DOHH2 (cell line): ENCODE measurements around the gene AP5Z1.

Experiments
- H3F3A ChIP-seq: fragments of 200-600 bp; sonication (generic), shearing (Covaris generic); 2 replicates; pipeline ENCODE4 v1.6.0; 2016; ENCODE audit warnings: antibody characterized with exemption, mild to moderate bottlenecking; ENCODE audit not compliant: control insufficient read depth, insufficient read depth
- H3K27ac ChIP-seq: fragments of 200-600 bp; sonication (generic); 2 replicates; pipeline ENCODE4 v1.5.1; 2014; ENCODE audit warnings: low read depth, mild to moderate bottlenecking, low read length, moderate library complexity
- H3K27me3 ChIP-seq: fragments of 200-600 bp; sonication (generic); 2 replicates; pipeline ENCODE4 v1.6.1; 2014; ENCODE audit warnings: mild to moderate bottlenecking, low read length, mixed read lengths; ENCODE audit not compliant: control insufficient read depth
- H3K36me3 ChIP-seq: fragments of 200-600 bp; sonication (generic); 2 replicates; pipeline ENCODE4 v1.6.1; 2014; ENCODE audit warnings: mild to moderate bottlenecking, low read length, moderate library complexity, mixed read lengths; ENCODE audit not compliant: control insufficient read depth
- H3K4me1 ChIP-seq: fragments of 200-600 bp; sonication (generic); 2 replicates; pipeline ENCODE4 v1.6.1; 2014; ENCODE audit warnings: mild to moderate bottlenecking, low read length, mixed read lengths; ENCODE audit not compliant: control insufficient read depth
- H3K4me2 ChIP-seq: fragments of 200-600 bp; sonication (generic); 2 replicates; pipeline ENCODE4 v1.6.0; 2014; ENCODE audit warnings: mild to moderate bottlenecking, low read length, moderate library complexity
- H3K4me3 ChIP-seq: fragments of 200-600 bp; sonication (generic); 2 replicates; pipeline ENCODE4 v1.5.1; 2014; ENCODE audit warnings: mild to moderate bottlenecking, low read length, mixed read lengths
- H3K79me2 ChIP-seq: fragments of 200-600 bp; sonication (generic); 2 replicates; pipeline ENCODE4 v1.6.1; 2014; ENCODE audit warnings: mild to moderate bottlenecking, low read length, mixed read lengths; ENCODE audit not compliant: control insufficient read depth
- H3K9me2 ChIP-seq: fragments of 200-600 bp; sonication (generic); replicated peaks from 2 replicates; pipeline ENCODE4 v1.6.1; 2014; ENCODE audit warnings: mild to moderate bottlenecking, low read length, mixed read lengths; ENCODE audit not compliant: control insufficient read depth
- H3K9me3 ChIP-seq: fragments of 200-600 bp; sonication (generic); 2 replicates; pipeline ENCODE4 v1.6.1; 2014; ENCODE audit warnings: antibody characterized with exemption, low read length, mixed read lengths; ENCODE audit not compliant: control insufficient read depth, insufficient read depth
- H4K20me1 ChIP-seq: fragments of 200-600 bp; sonication (generic); 2 replicates; pipeline ENCODE4 v1.6.0; 2014; ENCODE audit warnings: low read depth, mild to moderate bottlenecking, antibody characterized with exemption, low read length, moderate library complexity; ENCODE audit not compliant: control insufficient read depth, insufficient read depth
- EZH2phosphoT487 ChIP-seq: fragments of 200-600 bp; sonication (generic); IDR thresholded peaks from 2 replicates; pipeline ENCODE4 v1.6.1; 2017; ENCODE audit warnings: borderline replicate concordance, mild to moderate bottlenecking, antibody characterized with exemption, low read length, moderate library complexity, mixed read lengths
- TF ChIP-seq, protein P1 (sequence below): fragments of 200-600 bp; sonication (generic); IDR thresholded peaks from one replicate; pipeline ENCODE4 v1.5.1; 2014; ENCODE audit warnings: antibody characterized with exemption, mild to moderate bottlenecking, low read depth, low read length; ENCODE audit not compliant: poor library complexity, severe bottlenecking

Gene AP5Z1

DNA sequence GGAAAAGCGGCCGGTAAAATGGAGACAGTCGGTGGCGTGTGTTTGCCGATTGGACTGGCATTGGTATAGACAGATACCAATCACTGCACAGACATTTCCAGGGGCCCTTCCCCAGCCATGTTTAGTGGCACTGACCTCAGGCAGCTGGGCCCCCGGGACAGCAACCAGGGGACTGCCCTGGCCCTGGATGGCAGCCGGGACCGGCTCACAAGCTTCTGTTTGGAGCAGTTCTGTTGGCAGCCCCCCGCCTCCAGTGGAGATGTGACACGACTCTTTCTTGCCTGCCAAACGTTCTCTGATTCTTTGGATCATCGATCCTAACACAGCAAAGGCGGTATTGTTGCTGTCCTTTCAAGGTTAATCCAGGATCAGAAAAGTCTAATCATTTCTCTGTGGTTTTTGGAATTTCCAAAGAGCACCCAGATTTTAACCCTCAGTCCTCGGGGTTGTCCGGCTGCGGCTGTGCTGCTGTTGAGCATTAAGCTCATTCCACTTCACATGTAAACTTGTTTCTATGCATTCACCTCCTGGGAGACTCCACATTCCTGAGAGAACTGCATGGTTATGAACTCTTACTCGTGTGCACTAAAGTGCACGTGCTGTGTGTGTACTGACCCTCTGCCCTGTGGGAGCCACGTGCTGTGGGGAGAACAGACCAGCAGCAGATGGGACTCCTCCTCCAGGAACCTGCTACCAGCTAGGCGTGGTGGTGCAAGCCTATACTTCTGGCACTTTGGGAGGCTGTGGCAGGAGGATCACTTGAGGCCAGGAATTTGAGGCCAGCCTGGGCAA is 47.3 kb upstream of the AP5Z1 start:
- no peak overlapping the region for H3K27ac ChIP-seq

GRCh38 chr7:4729266-4729665 is 46.2 kb upstream of the AP5Z1 start:
- H3K27ac ChIP-seq: no peak overlapping the region

More for the DNA sequence above, 47.3 kb upstream of the AP5Z1 start:
- no peak for TF ChIP-seq EZH2phosphoT487
- TF ChIP-seq, protein P1, sequence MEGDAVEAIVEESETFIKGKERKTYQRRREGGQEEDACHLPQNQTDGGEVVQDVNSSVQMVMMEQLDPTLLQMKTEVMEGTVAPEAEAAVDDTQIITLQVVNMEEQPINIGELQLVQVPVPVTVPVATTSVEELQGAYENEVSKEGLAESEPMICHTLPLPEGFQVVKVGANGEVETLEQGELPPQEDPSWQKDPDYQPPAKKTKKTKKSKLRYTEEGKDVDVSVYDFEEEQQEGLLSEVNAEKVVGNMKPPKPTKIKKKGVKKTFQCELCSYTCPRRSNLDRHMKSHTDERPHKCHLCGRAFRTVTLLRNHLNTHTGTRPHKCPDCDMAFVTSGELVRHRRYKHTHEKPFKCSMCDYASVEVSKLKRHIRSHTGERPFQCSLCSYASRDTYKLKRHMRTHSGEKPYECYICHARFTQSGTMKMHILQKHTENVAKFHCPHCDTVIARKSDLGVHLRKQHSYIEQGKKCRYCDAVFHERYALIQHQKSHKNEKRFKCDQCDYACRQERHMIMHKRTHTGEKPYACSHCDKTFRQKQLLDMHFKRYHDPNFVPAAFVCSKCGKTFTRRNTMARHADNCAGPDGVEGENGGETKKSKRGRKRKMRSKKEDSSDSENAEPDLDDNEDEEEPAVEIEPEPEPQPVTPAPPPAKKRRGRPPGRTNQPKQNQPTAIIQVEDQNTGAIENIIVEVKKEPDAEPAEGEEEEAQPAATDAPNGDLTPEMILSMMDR: no peak
- no peaks in the 10 kb centered on the region for H3K9me3 ChIP-seq
- H3K27me3 ChIP-seq: no peaks in the 10 kb centered on the region
- H3K4me2 ChIP-seq: no peak overlapping the region
- H3K4me3 ChIP-seq: no peak overlapping the region
- H3F3A ChIP-seq: no peaks in the 10 kb centered on the region
- peaks cover 35% of the 10 kb centered on the region for H4K20me1 ChIP-seq
- peaks cover 89% of the 10 kb centered on the region for H3K79me2 ChIP-seq
- peaks cover 21% of the 10 kb centered on the region for H3K36me3 ChIP-seq
- H3K9me2 ChIP-seq: no peaks in the 10 kb centered on the region
- peaks cover 26% of the 10 kb centered on the region for H3K4me1 ChIP-seq

GRCh38 chr7:4730276-4730675 is 45.1 kb upstream of the AP5Z1 start:
- peaks cover 89% of the 10 kb centered on the region for H3K79me2 ChIP-seq

More at GRCh38 chr7:4729266-4729665, 46.2 kb upstream of the AP5Z1 start:
- H3K9me2 ChIP-seq: no peaks in the 10 kb centered on the region
- H3K4me2 ChIP-seq: no peak overlapping the region
- no peaks in the 10 kb centered on the region for H3K27me3 ChIP-seq
- H3F3A ChIP-seq: no peaks in the 10 kb centered on the region
- no peaks in the 10 kb centered on the region for H3K9me3 ChIP-seq
- H3K36me3 ChIP-seq: peaks cover 26% of the 10 kb centered on the region
- no peak overlapping the region for H3K4me3 ChIP-seq
- H3K79me2 ChIP-seq: peaks cover 89% of the 10 kb centered on the region
- peaks cover 40% of the 10 kb centered on the region for H4K20me1 ChIP-seq
- TF ChIP-seq, protein P1: no peak
- no peak for TF ChIP-seq EZH2phosphoT487
- H3K4me1 ChIP-seq: peaks cover 26% of the 10 kb centered on the region

More at GRCh38 chr7:4730276-4730675, 45.1 kb upstream of the AP5Z1 start:
- Histone ChIP-seq H3K9me3 (no peaks in the 10 kb centered on the region), H3K4me1 (peaks cover 16% of the 10 kb centered on the region), H3K4me2 (no peak overlapping the region), H3K36me3 (peaks cover 26% of the 10 kb centered on the region), H3K9me2 (no peaks in the 10 kb centered on the region), H3F3A (no peaks in the 10 kb centered on the region), H3K4me3 (no peak overlapping the region), H3K27ac (no peak overlapping the region), H3K27me3 (no peaks in the 10 kb centered on the region), H4K20me1 (peaks cover 33% of the 10 kb centered on the region; the same call in 1 of the 2 replicates)
- TF ChIP-seq, protein P1: no peak
- no peak for TF ChIP-seq EZH2phosphoT487
